Measurements from ENCODE around the gene PKN1.
"Not testable (repeated sequence)": the region's sequence is repeated elsewhere in the genome, so short reads cannot be mapped to it uniquely, and the experiment has no call there.

PKN1 gene

DNA sequence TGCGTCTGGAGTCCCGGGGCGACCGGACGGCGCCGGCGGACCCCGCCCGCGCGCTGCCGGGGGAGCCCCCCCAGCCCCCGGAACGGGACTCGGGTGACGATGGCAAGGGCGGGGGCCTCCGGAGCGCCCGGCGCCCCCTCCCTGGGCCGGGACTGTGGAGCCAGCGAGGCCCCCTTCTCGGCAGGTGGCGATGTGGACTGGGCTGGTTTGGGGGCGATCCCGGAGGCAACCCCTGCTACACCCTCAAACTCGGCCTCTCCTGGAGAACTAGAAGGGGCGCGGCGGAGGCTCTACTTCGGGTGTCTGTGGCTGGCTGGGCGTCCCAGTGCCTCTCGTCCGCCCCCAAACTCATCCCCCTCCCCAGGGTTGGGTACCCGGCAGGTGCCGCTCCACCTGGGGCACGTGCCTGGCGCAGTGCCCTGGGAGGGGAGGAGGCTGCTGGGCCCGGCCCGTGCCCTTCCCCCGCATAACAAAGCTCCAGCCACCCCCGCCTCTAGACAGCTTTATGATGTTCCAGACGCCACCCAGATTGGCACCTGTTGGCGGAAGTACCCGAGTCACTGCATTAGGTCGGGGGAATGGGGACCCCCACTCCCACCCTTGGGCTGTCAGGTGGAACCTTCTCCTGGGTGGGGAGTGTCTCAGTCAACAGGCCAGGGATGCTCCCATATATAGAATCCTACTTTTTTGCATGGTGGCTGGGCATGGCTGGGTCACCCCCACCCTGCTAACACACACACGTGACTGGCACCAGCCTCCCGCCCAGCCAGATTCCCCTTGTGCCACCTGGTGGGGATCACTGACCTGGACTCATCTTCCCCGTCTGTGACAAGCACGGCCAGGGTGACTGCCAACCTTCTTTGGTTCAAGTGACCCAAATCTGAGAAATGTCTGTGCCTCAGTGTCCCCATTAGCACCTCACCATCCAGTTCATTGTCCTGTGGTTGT lies 722 bp downstream of the PKN1 start:
- DNase-seq: no peak

- DNase-seq: peak; percentile 37
Observed at GRCh38 chr19:14434543-14435319, 1.6 kb downstream of the PKN1 start.

GRCh38 chr19:14435320-14436050 lies 2.4 kb downstream of the PKN1 start:
- DNase-seq: no peak

GRCh38 chr19:14437578-14438140 lies 4.6 kb downstream of the PKN1 start:
- no peak for DNase-seq

- DNase-seq: no peak
Observed at GRCh38 chr19:14439014-14439413, 5.9 kb downstream of the PKN1 start.

DNA sequence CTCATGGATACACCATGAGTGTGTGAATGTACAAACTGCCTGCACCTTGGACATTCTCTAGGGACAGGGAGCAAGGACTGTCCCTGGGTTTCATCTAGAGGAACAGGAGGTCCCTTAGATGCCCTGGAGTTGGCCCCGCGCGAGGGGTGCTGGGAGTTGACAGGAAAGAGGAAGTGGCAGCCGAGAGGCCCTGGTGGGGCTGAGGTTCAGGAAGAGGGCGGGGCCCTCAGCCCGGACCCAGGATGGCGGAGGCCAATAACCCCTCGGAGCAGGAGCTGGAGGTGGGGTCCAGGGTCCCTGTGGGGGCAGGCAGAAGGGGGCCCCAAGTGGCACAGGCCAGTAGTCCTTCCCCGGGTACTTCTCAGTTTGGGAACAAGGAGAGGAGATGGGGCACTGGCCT lies 6.9 kb downstream of the PKN1 start:
- peak; percentile 87 for DNase-seq

- no peak for DNase-seq
Observed at GRCh38 chr19:14441041-14441938, 8.2 kb downstream of the PKN1 start.

DNA sequence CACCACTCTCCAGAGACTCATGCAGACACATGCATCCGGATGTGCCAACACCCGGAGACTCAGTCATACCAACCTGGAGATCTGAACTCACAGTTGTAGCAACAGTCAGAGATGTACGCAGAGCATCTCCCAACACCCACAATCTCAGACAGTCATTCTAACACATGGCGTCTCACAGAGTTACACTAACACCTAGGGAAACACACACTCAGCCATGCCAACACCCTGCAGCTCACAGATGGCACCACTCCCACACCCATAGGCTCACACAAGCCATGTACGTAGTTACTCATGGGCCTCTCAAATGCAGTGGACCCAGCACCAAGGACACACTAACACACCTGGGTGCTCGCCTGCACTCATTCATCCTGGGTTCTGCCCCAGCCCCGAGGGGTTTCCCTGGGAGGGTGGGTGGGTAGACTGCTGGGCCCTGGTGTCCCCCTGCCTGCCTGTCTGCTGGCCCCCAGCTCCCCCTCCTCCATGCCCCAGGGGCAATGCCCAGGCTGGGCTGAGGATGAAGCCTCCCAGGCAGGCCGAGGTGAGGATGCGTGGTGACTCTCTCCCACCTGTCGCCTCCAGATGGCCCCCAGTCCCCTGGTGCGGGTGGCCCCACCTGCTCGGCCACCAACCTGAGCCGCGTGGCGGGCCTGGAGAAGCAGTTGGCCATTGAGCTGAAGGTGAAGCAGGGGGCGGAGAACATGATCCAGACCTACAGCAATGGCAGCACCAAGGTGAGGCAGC lies 10.0 kb downstream of the PKN1 start:
- DNase-seq: no peak

- no peak for DNase-seq
Observed at GRCh38 chr19:14443632-14444216, 10.6 kb downstream of the PKN1 start.

GRCh38 chr19:14446336-14447036 lies 13.4 kb downstream of the PKN1 start:
- no peak for DNase-seq

DNA sequence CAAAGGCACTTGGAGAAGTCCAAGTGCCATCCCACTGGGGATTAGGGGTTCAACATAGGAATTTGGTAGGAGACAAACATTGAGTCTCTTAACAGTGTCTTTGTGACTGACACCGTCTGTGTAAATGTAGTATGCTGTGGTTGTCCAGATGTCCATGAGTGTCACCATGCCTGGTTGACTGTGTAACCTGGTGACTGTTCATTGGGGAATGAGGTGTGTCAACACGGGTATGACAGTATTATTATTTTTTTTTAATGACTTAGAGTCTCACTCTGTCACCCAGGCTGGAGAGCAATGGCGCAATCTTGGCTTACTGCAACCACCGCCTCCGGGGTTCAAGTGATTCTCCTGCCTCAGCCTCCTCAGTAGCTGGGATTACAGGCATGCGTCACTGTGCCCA lies 16.2 kb downstream of the PKN1 start:
- DNase-seq: no peak

GRCh38 chr19:14450168-14450874 lies 17.2 kb downstream of the PKN1 start:
- DNase-seq: peak; percentile 70

GRCh38 chr19:14450876-14451275 lies 17.8 kb downstream of the PKN1 start:
- no peak for DNase-seq

- not testable (repeated sequence) for DNase-seq
Observed at GRCh38 chr19:14452303-14452702, 19.2 kb downstream of the PKN1 start.

GRCh38 chr19:14459703-14460102 lies 26.6 kb downstream of the PKN1 start:
- peak; percentile 64 for DNase-seq

DNA sequence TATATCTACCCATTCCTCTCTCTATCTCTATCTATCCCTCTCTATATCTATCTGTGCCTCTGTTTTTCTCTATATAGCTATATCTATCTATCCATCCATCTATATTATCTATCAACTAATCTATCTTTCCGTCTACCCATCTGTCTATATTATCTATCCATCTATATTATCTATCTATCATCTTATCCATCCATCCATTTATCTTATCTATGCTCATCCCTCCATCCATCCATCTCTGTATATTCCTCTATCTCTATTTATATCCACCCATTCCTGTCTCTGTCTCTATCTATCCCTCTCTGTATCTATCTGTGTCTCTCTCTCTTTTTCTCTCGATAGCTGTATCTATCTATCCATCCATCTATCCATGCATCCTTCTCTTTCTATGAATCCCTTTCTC lies 27.8 kb downstream of the PKN1 start:
- DNase-seq: no peak

GRCh38 chr19:14462401-14462800 lies 29.3 kb downstream of the PKN1 start:
- not testable (repeated sequence) for DNase-seq

DNA sequence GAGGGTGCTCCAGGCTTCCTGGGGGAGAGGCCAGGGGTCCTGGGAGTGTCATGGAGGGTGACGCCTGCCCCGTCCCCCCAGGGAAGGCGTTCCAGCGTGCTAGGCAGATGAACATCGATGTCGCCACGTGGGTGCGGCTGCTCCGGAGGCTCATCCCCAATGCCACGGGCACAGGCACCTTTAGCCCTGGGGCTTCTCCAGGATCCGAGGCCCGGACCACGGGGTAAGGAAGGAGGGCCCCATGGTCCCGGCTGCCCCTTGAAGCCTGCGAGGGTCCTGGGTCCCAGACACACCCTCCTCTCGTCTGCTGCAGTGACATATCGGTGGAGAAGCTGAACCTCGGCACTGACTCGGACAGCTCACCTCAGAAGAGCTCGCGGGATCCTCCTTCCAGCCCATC lies 30.6 kb downstream of the PKN1 start:
- DNase-seq: no peak

DNA sequence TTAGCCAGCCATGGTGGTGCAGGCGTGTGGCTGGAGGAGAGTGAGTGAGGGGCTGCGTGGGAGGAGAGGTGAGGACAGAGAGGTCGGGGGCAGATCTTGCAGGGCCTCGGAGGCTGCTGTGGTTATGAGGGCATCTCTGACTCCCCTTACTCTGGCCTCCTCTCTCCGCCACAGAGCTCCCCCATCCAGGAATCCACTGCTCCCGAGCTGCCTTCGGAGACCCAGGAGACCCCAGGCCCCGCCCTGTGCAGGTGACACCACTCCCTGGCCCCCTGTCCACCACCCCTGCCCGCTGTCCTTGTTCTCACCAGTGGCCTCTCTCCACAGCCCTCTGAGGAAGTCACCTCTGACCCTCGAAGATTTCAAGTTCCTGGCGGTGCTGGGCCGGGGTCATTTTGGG lies 34.3 kb downstream of the PKN1 start:
- no peak for DNase-seq

Measured in activated CD4-positive, alpha-beta T cell treated with anti-CD3 and anti-CD28 coated beads, Interleukin-2, amount 50 U/mL, for 16 hours (primary cell).